Sigmoid colon (tissue), 4 donors: Measurements from ENCODE around the gene RAB14.

ENCODE experiments used
- EP300 ChIP-seq, 4 donors: sonication (generic); formaldehyde crosslinking; IDR thresholded peaks; one replicate each; pipeline ENCODE4 v1.6.1; 2017; ENCODE audit warnings: antibody characterized with exemption in 4 of 4
- POLR2A ChIP-seq, 2 donors: fragments of 450-650 bp; IDR thresholded peaks; one replicate each; pipeline ENCODE4 v1.6.1; 2016; ENCODE audit warnings: antibody characterized with exemption in 2 of 2, mild to moderate bottlenecking in 2 of 2, moderate library complexity in 2 of 2
- POLR2AphosphoS5 ChIP-seq, 4 donors: sonication (generic); formaldehyde crosslinking; IDR thresholded peaks; one replicate each; pipeline ENCODE4 v1.6.1; 2017; ENCODE audit warnings: antibody characterized with exemption in 4 of 4
- TF ChIP-seq, protein P1 (sequence below), 4 experiments: fragments of 450-650 bp in 3 of 4; fragments of 200-600 bp in 1 of 4; IDR thresholded peaks; one replicate each; pipeline ENCODE4 v1.5.1; 2016 to 2019; ENCODE audit warnings: antibody characterized with exemption in 4 of 4, mild to moderate bottlenecking in 3 of 4, moderate library complexity in 2 of 4

DNA sequence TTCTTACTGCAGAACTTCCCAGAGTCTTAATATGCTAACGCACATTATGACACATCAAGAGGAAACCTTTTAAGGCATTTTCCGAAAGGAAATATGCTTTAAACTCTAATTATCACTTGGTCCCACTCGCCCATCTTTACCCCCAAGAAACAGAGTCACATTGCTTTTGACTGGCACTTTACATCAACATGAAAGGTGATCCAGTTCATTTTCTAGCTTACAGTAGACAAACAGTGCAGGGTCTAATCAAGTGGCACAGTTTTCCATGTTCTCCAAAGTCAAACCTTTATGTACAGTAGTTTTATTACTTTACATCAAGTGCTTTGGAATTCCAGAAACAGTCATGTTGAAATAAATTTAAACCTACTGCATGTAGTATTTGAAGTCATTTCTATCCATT is 12.0 kb downstream of the RAB14 start:
- TF ChIP-seq, protein P1, sequence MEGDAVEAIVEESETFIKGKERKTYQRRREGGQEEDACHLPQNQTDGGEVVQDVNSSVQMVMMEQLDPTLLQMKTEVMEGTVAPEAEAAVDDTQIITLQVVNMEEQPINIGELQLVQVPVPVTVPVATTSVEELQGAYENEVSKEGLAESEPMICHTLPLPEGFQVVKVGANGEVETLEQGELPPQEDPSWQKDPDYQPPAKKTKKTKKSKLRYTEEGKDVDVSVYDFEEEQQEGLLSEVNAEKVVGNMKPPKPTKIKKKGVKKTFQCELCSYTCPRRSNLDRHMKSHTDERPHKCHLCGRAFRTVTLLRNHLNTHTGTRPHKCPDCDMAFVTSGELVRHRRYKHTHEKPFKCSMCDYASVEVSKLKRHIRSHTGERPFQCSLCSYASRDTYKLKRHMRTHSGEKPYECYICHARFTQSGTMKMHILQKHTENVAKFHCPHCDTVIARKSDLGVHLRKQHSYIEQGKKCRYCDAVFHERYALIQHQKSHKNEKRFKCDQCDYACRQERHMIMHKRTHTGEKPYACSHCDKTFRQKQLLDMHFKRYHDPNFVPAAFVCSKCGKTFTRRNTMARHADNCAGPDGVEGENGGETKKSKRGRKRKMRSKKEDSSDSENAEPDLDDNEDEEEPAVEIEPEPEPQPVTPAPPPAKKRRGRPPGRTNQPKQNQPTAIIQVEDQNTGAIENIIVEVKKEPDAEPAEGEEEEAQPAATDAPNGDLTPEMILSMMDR (IDR thresholded peaks at IDR 0.05) = no peak
- TF ChIP-seq POLR2AphosphoS5 (IDR thresholded peaks at IDR 0.05) (no peak), EP300 (IDR thresholded peaks at IDR 0.05) (no peak), POLR2A (IDR thresholded peaks at IDR 0.05) (no peak)
